Endothelial cell of umbilical vein (primary cell): ENCODE data around the gene MSANTD2. TPM values are rescaled to one million over a fixed set of nuclear protein-coding genes. Genes with fewer than 3 reads are reported as not detected.

Experiments used
- BruUV-seq: library from RNA; stranded (reverse); fragments of 400-500 nt; replicated peaks from 2 replicates; lab custom pipeline; 2021; lab: Mats Ljungman, UMichigan
- CTCF ChIA-PET: fragments of 300-600, 350-600 bp; sonication (Branson Sonifier 250); formaldehyde crosslinking; loops from one replicate; lab custom pipeline; 2021; ENCODE audit warnings: antibody characterized with exemption, inconsistent platforms; lab: Charles Lee
- POLR2A ChIA-PET: fragments of 300-600, 350-600 bp; sonication (Branson Sonifier 250); formaldehyde crosslinking; loops from one replicate; lab custom pipeline; 2021; ENCODE audit warnings: antibody characterized with exemption, inconsistent platforms; lab: Charles Lee
- DNase-seq: peaks from one replicate; pipeline ENCODE4 v3.0.0-alpha.2; 2011; ENCODE audit warnings: low read depth, low spot score
- FAIRE-seq: peaks from 2 replicates; lab custom pipeline; 2011; peaks lifted over from hg19 to GRCh38; lab: Jason Lieb, UNC
- H2AFZ ChIP-seq: 2 replicates; pipeline ENCODE4 v1.6.0; 2012; ENCODE audit warnings: low read depth, low read length, control low read depth, inconsistent platforms
- H3K27ac ChIP-seq: 2 replicates; pipeline ENCODE4 v1.5.1; 2011; ENCODE audit warnings: low read depth, mild to moderate bottlenecking, control low read depth, low read length, moderate library complexity; ENCODE audit not compliant: insufficient read depth
- H3K27me3 ChIP-seq, 2 experiments: 2 replicates each; pipeline versions ENCODE4 v1.6.0 to v1.6.1; 2011; ENCODE audit warnings: low read length in 2 of 2, mixed read lengths in 1 of 2; ENCODE audit not compliant: control insufficient read depth in 2 of 2, insufficient read depth in 2 of 2
- H3K36me3 ChIP-seq, 2 experiments: 2 replicates in 1 of 2; 3 replicates in 1 of 2; pipeline ENCODE4 v1.5.1; 2011; ENCODE audit warnings: low read length in 2 of 2, mild to moderate bottlenecking in 1 of 2, moderate library complexity in 1 of 2; ENCODE audit not compliant: control insufficient read depth in 2 of 2, insufficient read depth in 2 of 2; ENCODE audit errors: extremely low read depth in 1 of 2
- H3K4me1 ChIP-seq: 3 replicates; pipeline ENCODE4 v1.5.1; 2011; ENCODE audit warnings: mild to moderate bottlenecking, low read length; ENCODE audit not compliant: control insufficient read depth, insufficient read depth; ENCODE audit errors: extremely low read depth
- H3K4me2 ChIP-seq: 2 replicates; pipeline ENCODE4 v1.6.1; 2011; ENCODE audit warnings: low read length, control low read depth, mixed read lengths; ENCODE audit not compliant: insufficient read depth
- H3K4me3 ChIP-seq, 3 experiments: fragments of 200-600 bp in 1 of 3; sonication (generic), shearing (Covaris generic) in 1 of 3; replicated peaks in 1 of 3; 2 replicates each; pipeline ENCODE4 v1.5.1; 2011 to 2016; ENCODE audit warnings: control low read depth in 3 of 3, low read length in 3 of 3, mild to moderate bottlenecking in 2 of 3, inconsistent platforms in 1 of 3, low read depth in 1 of 3, moderate library complexity in 1 of 3; ENCODE audit not compliant: insufficient read depth in 1 of 3
- H3K79me2 ChIP-seq: 2 replicates; pipeline ENCODE4 v1.6.0; 2012; ENCODE audit warnings: low read length, inconsistent platforms; ENCODE audit not compliant: control insufficient read depth, insufficient read depth
- H3K9ac ChIP-seq: replicated peaks from 2 replicates; pipeline ENCODE3; 2011; ENCODE audit warnings: low read length, control low read depth; ENCODE audit not compliant: insufficient read depth; ENCODE audit errors: extremely low read depth
- H3K9me1 ChIP-seq: replicated peaks from 3 replicates; pipeline ENCODE4 v1.6.0; 2011; ENCODE audit warnings: mild to moderate bottlenecking, low read length; ENCODE audit not compliant: control insufficient read depth, insufficient read depth; ENCODE audit errors: extremely low read depth
- H3K9me3 ChIP-seq: replicated peaks from 2 replicates; pipeline ENCODE4 v1.5.1; 2012; ENCODE audit warnings: low read length, inconsistent platforms; ENCODE audit not compliant: control insufficient read depth, insufficient read depth
- H4K20me1 ChIP-seq: replicated peaks from 2 replicates; pipeline ENCODE3; 2011; ENCODE audit warnings: mild to moderate bottlenecking, low read length; ENCODE audit not compliant: control insufficient read depth, insufficient read depth; ENCODE audit errors: extremely low read depth
- EZH2 ChIP-seq: IDR thresholded peaks from 2 replicates; pipeline ENCODE4 v1.6.1; 2012; ENCODE audit warnings: borderline replicate concordance, low read depth, mild to moderate bottlenecking, moderate library complexity, low read length, inconsistent platforms; ENCODE audit not compliant: severe bottlenecking
- GATA2 ChIP-seq: IDR thresholded peaks from 2 replicates; pipeline ENCODE4 v1.7.0; 2011; ENCODE audit warnings: low read depth, mild to moderate bottlenecking, moderate library complexity, mixed read lengths, low read length; ENCODE audit not compliant: insufficient read length, insufficient read depth
- POLR2A ChIP-seq: IDR thresholded peaks from 2 replicates; pipeline ENCODE4 v1.6.1; 2012; ENCODE audit warnings: low read depth, mild to moderate bottlenecking, control low read depth, low read length
- dilution Hi-C: fragments of 300-500 bp; cut with MboI; formaldehyde crosslinking; loops from one replicate; pipeline ENCODE4 v1.15.0; 2019; ENCODE audit warnings: low sequenced_read_pairs; ENCODE audit not compliant: extremely low pct_ligation_motif_present
- intact Hi-C: fragments of 100-400 bp; cut with micrococcal nuclease; formaldehyde crosslinking; loops from one replicate; pipeline ENCODE4 v1.10.0; 2022
- polyA plus RNA-seq, 4 experiments: library from polyadenylated mRNA; depleted of rRNA in 3 of 4; stranded (reverse) in 3 of 4; unstranded in 1 of 4; fragments of >200 nt; gene quantifications; 2 replicates each; pipeline versions ENCODE4 v1.2.1 to v1.2.3, GENCODE V29; 2011 to 2012; ENCODE audit warnings: missing spikeins in 1 of 4
- total RNA-seq: library from RNA; stranded (reverse); gene quantifications from 2 replicates; pipeline ENCODE4 v1.2.3, GENCODE V29; 2021
- TF ChIP-seq, protein P1 (sequence below), 2 donors: IDR thresholded peaks; 1 replicate in 1 of 2; 2 replicates in 1 of 2; pipeline ENCODE4 v1.5.1; 2011; ENCODE audit warnings: low read length in 2 of 2, mild to moderate bottlenecking in 2 of 2, moderate library complexity in 2 of 2, control low read depth in 1 of 2, inconsistent platforms in 1 of 2, low read depth in 1 of 2; ENCODE audit not compliant: insufficient read depth in 1 of 2; ENCODE audit errors: extremely low read depth in 1 of 2

MSANTD2 gene
- total and polyA plus RNA-seq, 2 donors (not counting 3 experiments of a cell fraction or from before 2014, with no cell fraction given), result 5.5 to 23.2 TPM

DNA sequence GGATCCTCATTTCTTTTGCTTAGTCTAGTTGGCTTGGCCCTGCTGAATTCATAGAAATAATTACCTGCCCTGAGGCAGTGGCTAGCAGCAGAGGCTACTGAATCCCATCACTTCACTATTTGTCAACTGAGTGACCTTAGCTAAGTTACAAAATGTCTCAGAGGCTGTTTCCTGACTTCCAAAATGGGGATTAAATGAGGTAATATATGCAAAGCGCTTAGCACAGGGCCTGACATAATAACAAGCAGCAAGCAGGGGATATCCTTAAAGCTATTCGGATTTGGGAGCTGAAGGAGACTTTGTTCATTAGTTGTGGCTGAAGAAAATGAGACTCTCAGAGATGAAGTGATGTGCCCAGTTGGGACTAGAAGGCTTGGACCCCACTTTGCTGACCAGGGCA lies 57.7 kb downstream of the MSANTD2 start:
- BruUV-seq, result no TSS peak
- CTCF ChIA-PET, result interaction anchor here (1.1 to 16.9 kb wide), 5 partner anchors 18 to 124 kb away, joined by 3 to 301 read pairs (median 5); partner anchors contain the start of genes ESAM, SIAE and SPA17
- Histone ChIP-seq H3K79me2 (peaks cover 2% of the 10 kb centered on the region), H3K9me1 (no peaks in the 10 kb centered on the region), H3K9me3 (no peaks in the 10 kb centered on the region), H3K4me1 (peaks cover 21% of the 10 kb centered on the region), H3K36me3 (no peaks in the 10 kb centered on the region), H3K4me2 (no peak overlapping the region), H3K4me3 (no peak overlapping the region), H3K27ac (no peak overlapping the region), H2AFZ (no peak overlapping the region), H3K9ac (no peak overlapping the region), H4K20me1 (no peaks in the 10 kb centered on the region), H3K27me3 (no peaks in the 10 kb centered on the region)
- POLR2A ChIA-PET, result no interaction called here
- TF ChIP-seq POLR2A (no peak), EZH2 (no peak), GATA2 (no peak)
- dilution Hi-C loops, result no loop called here
- no peak for FAIRE-seq
- DNase-seq, result no peak
- intact Hi-C loops, result no loop called here

DNA sequence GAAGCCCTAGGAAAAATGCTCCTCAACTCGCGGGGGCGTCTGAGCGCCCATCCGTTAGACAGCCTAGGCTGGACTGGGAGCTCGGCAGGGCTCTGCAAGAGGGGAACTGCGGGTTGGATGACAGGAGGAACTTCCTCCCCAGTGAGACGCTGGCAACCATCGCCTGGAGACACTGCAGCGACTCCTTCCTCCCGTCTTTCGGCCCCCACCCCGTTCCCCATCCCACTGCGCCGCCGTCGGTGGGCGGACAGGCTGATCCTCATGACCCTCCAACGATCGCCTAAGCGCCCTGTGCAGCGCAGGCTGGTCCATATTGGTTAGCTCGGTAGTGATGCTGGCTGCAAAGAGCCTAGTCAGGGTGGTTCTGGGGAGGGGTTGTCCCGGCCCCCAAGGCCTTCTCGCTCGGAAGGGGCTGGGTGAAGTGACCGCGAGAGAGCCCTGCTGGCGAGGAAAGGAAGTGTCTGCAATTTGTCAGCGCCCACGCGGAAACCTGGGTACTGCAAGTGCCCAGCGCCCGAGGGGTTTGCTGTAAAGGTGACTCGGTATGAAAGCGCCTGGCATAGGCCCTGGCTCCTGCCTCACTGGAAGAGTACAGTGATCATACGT lies 59.8 kb downstream of the MSANTD2 start:
- CTCF ChIA-PET, result interaction anchor here (1.2 to 16.9 kb wide), 13 partner anchors 8 to 176 kb away, joined by 3 to 301 read pairs (median 7); partner anchors contain the start of genes ESAM, SIAE and SPA17
- Histone ChIP-seq H3K9ac (peak overlapping the region; percentile 58), H3K27ac (no peak overlapping the region), H4K20me1 (no peaks in the 10 kb centered on the region), H3K9me3 (no peaks in the 10 kb centered on the region), H3K9me1 (no peaks in the 10 kb centered on the region), H3K27me3 (peaks cover under 1 to 5% of the 10 kb centered on the region in 2 experiments), H2AFZ (peak overlapping the region; percentile 76), H3K4me2 (peak overlapping the region; percentile 80), H3K79me2 (peaks cover 2% of the 10 kb centered on the region), H3K4me3 (peak overlapping the region; percentile 63 to 80 (median 69)), H3K36me3 (no peaks in the 10 kb centered on the region), H3K4me1 (peaks cover 13% of the 10 kb centered on the region)
- POLR2A ChIA-PET, result interaction anchor here (1.1 kb wide), 1 partner anchor 67 kb away, joined by 4 read pairs; the partner anchor contains the start of genes SIAE and SPA17
- no peak for TF ChIP-seq POLR2A
- TF ChIP-seq, protein P1, sequence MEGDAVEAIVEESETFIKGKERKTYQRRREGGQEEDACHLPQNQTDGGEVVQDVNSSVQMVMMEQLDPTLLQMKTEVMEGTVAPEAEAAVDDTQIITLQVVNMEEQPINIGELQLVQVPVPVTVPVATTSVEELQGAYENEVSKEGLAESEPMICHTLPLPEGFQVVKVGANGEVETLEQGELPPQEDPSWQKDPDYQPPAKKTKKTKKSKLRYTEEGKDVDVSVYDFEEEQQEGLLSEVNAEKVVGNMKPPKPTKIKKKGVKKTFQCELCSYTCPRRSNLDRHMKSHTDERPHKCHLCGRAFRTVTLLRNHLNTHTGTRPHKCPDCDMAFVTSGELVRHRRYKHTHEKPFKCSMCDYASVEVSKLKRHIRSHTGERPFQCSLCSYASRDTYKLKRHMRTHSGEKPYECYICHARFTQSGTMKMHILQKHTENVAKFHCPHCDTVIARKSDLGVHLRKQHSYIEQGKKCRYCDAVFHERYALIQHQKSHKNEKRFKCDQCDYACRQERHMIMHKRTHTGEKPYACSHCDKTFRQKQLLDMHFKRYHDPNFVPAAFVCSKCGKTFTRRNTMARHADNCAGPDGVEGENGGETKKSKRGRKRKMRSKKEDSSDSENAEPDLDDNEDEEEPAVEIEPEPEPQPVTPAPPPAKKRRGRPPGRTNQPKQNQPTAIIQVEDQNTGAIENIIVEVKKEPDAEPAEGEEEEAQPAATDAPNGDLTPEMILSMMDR (IDR thresholded peaks at IDR 0.05; ENCODE audit: extremely low read depth in 1 of 2, insufficient read depth in 1 of 2, low read depth in 1 of 2, low read length in 2 of 2), result peak; percentile 49 to 69
- DNase-seq (peak; percentile 58), FAIRE-seq (peak; percentile 58)
- BruUV-seq, result no TSS peak
- intact Hi-C loops, result loop anchor here (1.0 kb wide), 2 partner anchors 67 to 71 kb away; partner anchors contain the start of genes SIAE and SPA17
- dilution Hi-C loops, result no loop called here
